Esophagus muscularis mucosa (tissue), 4 donors: ENCODE results near the gene MKKS. TPM values are rescaled to one million over a fixed set of nuclear protein-coding genes. Genes with fewer than 3 reads are reported as not detected.

ENCODE experiments used
- DNase-seq: peaks from one replicate; pipeline ENCODE4 v3.0.0-alpha.2; 2017; ENCODE audit errors: extremely low spot score
- H3K27ac ChIP-seq, 4 donors: fragments of 200-600 bp; sonication (generic); replicated peaks in 1 of 4; 1 replicate in 3 of 4; 2 replicates in 1 of 4; pipeline ENCODE4 v1.5.1; 2016 to 2019; ENCODE audit warnings: mild to moderate bottlenecking in 1 of 4
- H3K27me3 ChIP-seq, 4 donors: fragments of 200-600 bp; sonication (generic); one replicate each; pipeline versions ENCODE4 v1.5.1 to v1.6.0; 2016 to 2019
- H3K36me3 ChIP-seq, 4 donors: fragments of 200-600 bp; sonication (generic); one replicate each; pipeline ENCODE4 v1.5.1; 2016 to 2019
- H3K4me1 ChIP-seq, 4 donors: fragments of 200-600 bp; sonication (generic); one replicate each; pipeline ENCODE4 v1.5.1; 2016 to 2019
- H3K4me3 ChIP-seq, 4 donors: fragments of 200-600 bp; sonication (generic); 1 replicate in 2 of 4; 2 replicates in 2 of 4; pipeline ENCODE4 v1.5.1; 2016 to 2019; ENCODE audit warnings: mild to moderate bottlenecking in 4 of 4, moderate library complexity in 1 of 4
- H3K9me3 ChIP-seq, 4 donors: fragments of 200-600 bp; sonication (generic); 1 replicate in 3 of 4; 2 replicates in 1 of 4; pipeline ENCODE4 v1.5.1; 2016 to 2019
- CTCF ChIP-seq, 3 experiments: fragments of 200-600 bp in 2 of 3; fragments of 450-650 bp in 1 of 3; sonication (generic) in 2 of 3; IDR thresholded peaks; one replicate each; pipeline ENCODE4 v1.5.1; 2017 to 2019; ENCODE audit warnings: antibody characterized with exemption in 3 of 3, mild to moderate bottlenecking in 2 of 3, moderate library complexity in 1 of 3
- EP300 ChIP-seq: sonication (generic); formaldehyde crosslinking; IDR thresholded peaks from one replicate; pipeline ENCODE4 v1.6.1; 2017; ENCODE audit warnings: antibody characterized with exemption
- POLR2A ChIP-seq: fragments of 450-650 bp; IDR thresholded peaks from one replicate; pipeline ENCODE4 v1.6.1; 2017; ENCODE audit warnings: antibody characterized with exemption, moderate library complexity, mild to moderate bottlenecking, low read depth
- POLR2AphosphoS5 ChIP-seq, 2 donors: sonication (generic); formaldehyde crosslinking; IDR thresholded peaks; one replicate each; pipeline ENCODE4 v1.6.1; 2017; ENCODE audit warnings: antibody characterized with exemption in 2 of 2
- WGBS: methylation state at CpG from one replicate; pipeline ENCODE4 v1.1.5; 2018; 5-methylcytosine and 5-hydroxymethylcytosine counted together
- intact Hi-C: fragments of 100-400 bp; cut with DNase I; formaldehyde crosslinking; loops from one replicate; pipeline ENCODE4 v1.15.1; 2023
- total RNA-seq, 4 donors: library from RNA; depleted of rRNA; stranded (reverse); fragments of >200 nt; gene quantifications; one replicate each; pipeline versions ENCODE4 v1.1.0 to v1.2.1, GENCODE V29; 2016

Gene MKKS
- total RNA-seq, 4 donors from 2014 or later = 14.1 to 19.3 (median 16.7) TPM

GRCh38 chr20:10448270-10449156 lies 14.5 kb upstream of the MKKS start:
- no peak for DNase-seq
- TF ChIP-seq EP300 (no peak), POLR2A (no peak), CTCF (IDR thresholded peaks at IDR 0.05) (no peak), POLR2AphosphoS5 (IDR thresholded peaks at IDR 0.05) (no peak)
- no peaks in the 10 kb centered on the region for H3K36me3 ChIP-seq
- H3K4me3 ChIP-seq = no peak overlapping the region
- no peaks in the 10 kb centered on the region for H3K9me3 ChIP-seq
- no peaks in the 10 kb centered on the region for H3K27me3 ChIP-seq
- H3K27ac ChIP-seq = no peak overlapping the region
- intact Hi-C loops = no loop called here
- peaks cover 0 to 12% (median 0%) of the 10 kb centered on the region in 4 donors for H3K4me1 ChIP-seq
- WGBS = 98% methylated on average over 6 of the region's 6 CpGs

GRCh38 chr20:10447028-10447427 lies 13.0 kb upstream of the MKKS start:
- no peak overlapping the region for H3K4me3 ChIP-seq
- no peak overlapping the region for H3K27ac ChIP-seq
- no peak for TF ChIP-seq CTCF (IDR thresholded peaks at IDR 0.05)
- no peak for TF ChIP-seq POLR2A
- TF ChIP-seq EP300 = no peak
- TF ChIP-seq POLR2AphosphoS5 (IDR thresholded peaks at IDR 0.05) = no peak
- H3K36me3 ChIP-seq = no peaks in the 10 kb centered on the region
- DNase-seq = no peak
- WGBS = 32% methylated on average over 3 of the region's 3 CpGs
- H3K9me3 ChIP-seq = no peaks in the 10 kb centered on the region
- intact Hi-C loops = no loop called here
- H3K4me1 ChIP-seq = peaks cover 0 to 12% (median 0%) of the 10 kb centered on the region in 4 donors
- H3K27me3 ChIP-seq = no peaks in the 10 kb centered on the region

- no peaks in the 10 kb centered on the region for H3K36me3 ChIP-seq
- intact Hi-C loops = no loop called here
- peaks cover 0 to 12% (median 0%) of the 10 kb centered on the region in 4 donors for H3K4me1 ChIP-seq
- DNase-seq = no peak
- no peaks in the 10 kb centered on the region for H3K9me3 ChIP-seq
- no peak for TF ChIP-seq EP300
- TF ChIP-seq POLR2AphosphoS5 (IDR thresholded peaks at IDR 0.05) = no peak
- TF ChIP-seq POLR2A = no peak
- no peak for TF ChIP-seq CTCF (IDR thresholded peaks at IDR 0.05)
- 87% methylated on average over 4 of the region's 4 CpGs for WGBS
- H3K27me3 ChIP-seq = no peaks in the 10 kb centered on the region
- no peak overlapping the region for H3K27ac ChIP-seq
- no peak overlapping the region for H3K4me3 ChIP-seq
Observed at GRCh38 chr20:10445758-10446157, 11.7 kb upstream of the MKKS start.

GRCh38 chr20:10443936-10444335 lies 9.9 kb upstream of the MKKS start:
- H3K4me1 ChIP-seq = peaks cover 0 to 12% (median 0%) of the 10 kb centered on the region in 4 donors
- 61% methylated on average over 2 of the region's 2 CpGs for WGBS
- no peak for TF ChIP-seq POLR2A
- no peak for TF ChIP-seq EP300
- TF ChIP-seq POLR2AphosphoS5 (IDR thresholded peaks at IDR 0.05) = no peak
- no peak for TF ChIP-seq CTCF (IDR thresholded peaks at IDR 0.05)
- H3K4me3 ChIP-seq = no peak overlapping the region
- no peak overlapping the region for H3K27ac ChIP-seq
- intact Hi-C loops = no loop called here
- no peak for DNase-seq
- no peaks in the 10 kb centered on the region for H3K36me3 ChIP-seq
- H3K27me3 ChIP-seq = no peaks in the 10 kb centered on the region
- no peaks in the 10 kb centered on the region for H3K9me3 ChIP-seq
